ENCODE data around the gene GP2. TPM values are rescaled to one million over a fixed set of nuclear protein-coding genes. Genes with fewer than 3 reads are reported as not detected.

The GP2 gene
- polyA plus RNA-seq, 3 donors from 2014 or later = not detected

- DNase-seq = no peak
- no peak overlapping the region for H3K4me3 Mint-ChIP-seq
- H3K36me3 Mint-ChIP-seq = no peaks in the 10 kb centered on the region
Measured at GRCh38 chr16:20268409-20268808, 58.9 kb downstream of the GP2 start.

GRCh38 chr16:20265019-20265418 is 62.3 kb downstream of the GP2 start:
- Mint-ChIP-seq H3K9me3 (no peaks in the 10 kb centered on the region), H3K4me3 (no peak overlapping the region), H3K27me3 (ENCODE audit: low read depth in 3 of 3) (peaks cover 0 to 4% (median 0%) of the 10 kb centered on the region in 3 donors), H3K36me3 (no peaks in the 10 kb centered on the region), H3K27ac (no peak overlapping the region), H3K4me1 (no peaks in the 10 kb centered on the region)
- no peak for DNase-seq

More at GRCh38 chr16:20268409-20268808, 58.9 kb downstream of the GP2 start:
- Mint-ChIP-seq H3K4me1 (no peaks in the 10 kb centered on the region), H3K9me3 (peaks cover 0 to 2% (median 0%) of the 10 kb centered on the region in 6 donors), H3K27me3 (ENCODE audit: low read depth in 3 of 3) (peaks cover 0 to 4% (median 0%) of the 10 kb centered on the region in 3 donors), H3K27ac (no peak overlapping the region)

GRCh38 chr16:20263138-20263855 is 64.0 kb downstream of the GP2 start:
- DNase-seq = no peak
- H3K4me3 Mint-ChIP-seq = no peak overlapping the region
- H3K27me3 Mint-ChIP-seq (ENCODE audit: low read depth in 3 of 3) = peaks cover 0 to 4% (median 2%) of the 10 kb centered on the region in 3 donors
- no peaks in the 10 kb centered on the region for H3K9me3 Mint-ChIP-seq
- no peaks in the 10 kb centered on the region for H3K4me1 Mint-ChIP-seq
- no peak overlapping the region for H3K27ac Mint-ChIP-seq
- no peaks in the 10 kb centered on the region for H3K36me3 Mint-ChIP-seq

GRCh38 chr16:20262248-20262647 is 65.1 kb downstream of the GP2 start:
- Mint-ChIP-seq H3K27me3 (ENCODE audit: low read depth in 3 of 3) (peaks cover 0 to 4% (median 2%) of the 10 kb centered on the region in 3 donors), H3K36me3 (no peaks in the 10 kb centered on the region), H3K9me3 (no peaks in the 10 kb centered on the region), H3K4me1 (no peaks in the 10 kb centered on the region), H3K27ac (no peak overlapping the region), H3K4me3 (no peak overlapping the region)
- DNase-seq = no peak

GRCh38 chr16:20260215-20261009 is 66.9 kb downstream of the GP2 start:
- Mint-ChIP-seq H3K36me3 (no peaks in the 10 kb centered on the region), H3K9me3 (no peaks in the 10 kb centered on the region), H3K4me3 (no peak overlapping the region), H3K27me3 (ENCODE audit: low read depth in 3 of 3) (peaks cover 0 to 4% (median 2%) of the 10 kb centered on the region in 3 donors), H3K27ac (no peak overlapping the region), H3K4me1 (no peaks in the 10 kb centered on the region)
- no peak for DNase-seq

Other genes with a start within 250 kb of the GP2 start
- gene UMOD, start 25.2 kb upstream of the GP2 start, polyA plus RNA-seq = not detected
- not detected for gene PDILT, start 77.2 kb upstream of the GP2 start, polyA plus RNA-seq
- not detected for gene ACSM5, start 82.0 kb upstream of the GP2 start, polyA plus RNA-seq
- not detected for gene ACSM2A, start 124.0 kb upstream of the GP2 start, polyA plus RNA-seq
- not detected for gene ACSM2B, start 248.9 kb upstream of the GP2 start, polyA plus RNA-seq